HepG2 (cell line): Measurements from ENCODE around the gene MISP3. TPM values are rescaled to one million over a fixed set of nuclear protein-coding genes. Genes with fewer than 3 reads are reported as not detected.
"Not testable (repeated sequence)": the region's sequence is repeated elsewhere in the genome, so short reads cannot be mapped to it uniquely, and the experiment has no call there.

ENCODE experiments used
- ATAC-seq: fragments of 200-7000 bp; cut with Tn5 transposase; 3 replicates; pipeline ENCODE4 v1.9.1; 2020; ENCODE audit warnings: mild to moderate bottlenecking, moderate library complexity
- BruUV-seq: library from RNA; stranded (reverse); fragments of 400-500 nt; replicated peaks from 2 replicates; lab custom pipeline; 2021; lab: Mats Ljungman, UMichigan
- CTCF ChIA-PET: fragments of 300-600 bp; formaldehyde crosslinking; extraction: SDS; loops from one replicate; lab custom pipeline; 2021; ENCODE audit warnings: low total read pairs, inconsistent platforms, low intra/inter-chr PET ratio; lab: Yijun Ruan, JAX
- POLR2A ChIA-PET: fragments of 350-600 bp; sonication (Branson Sonifier 250); formaldehyde crosslinking; loops from one replicate; lab custom pipeline; 2020; ENCODE audit warnings: antibody characterized with exemption, inconsistent platforms; lab: Yijun Ruan, JAX
- DNase-seq: peaks from one replicate; pipeline ENCODE4 v3.0.0-alpha.2; 2015; ENCODE audit warnings: low spot score
- FAIRE-seq: peaks from 3 replicates; lab custom pipeline; 2011; peaks lifted over from hg19 to GRCh38; lab: Jason Lieb, UNC
- H2AFZ ChIP-seq: one replicate; pipeline ENCODE4 v1.6.1; 2011; ENCODE audit warnings: low read length, inconsistent platforms
- H3K27ac ChIP-seq: fragments of 300-600 bp; 3 replicates; pipeline ENCODE4 v1.8.0; 2011; ENCODE audit warnings: mixed run types, mild to moderate bottlenecking, mixed read lengths, low read length, inconsistent platforms; ENCODE audit not compliant: insufficient read depth; ENCODE audit errors: extremely low read length
- H3K27me3 ChIP-seq, 2 experiments: fragments of 200-600 bp in 1 of 2; 2 replicates in 1 of 2; 3 replicates in 1 of 2; pipeline versions ENCODE4 v1.6.0 to v1.8.0; 2011; ENCODE audit warnings: low read length in 2 of 2, mild to moderate bottlenecking in 2 of 2, moderate library complexity in 2 of 2, inconsistent platforms in 1 of 2; ENCODE audit not compliant: insufficient read depth in 2 of 2, control insufficient read depth in 1 of 2
- H3K36me3 ChIP-seq, 2 experiments: fragments of 200-600 bp in 1 of 2; replicated peaks in 1 of 2; 2 replicates in 1 of 2; 3 replicates in 1 of 2; pipeline versions ENCODE4 v1.5.1 to v1.8.0; 2011; ENCODE audit warnings: low read length in 2 of 2, inconsistent platforms in 1 of 2; ENCODE audit not compliant: insufficient read depth in 2 of 2, control insufficient read depth in 1 of 2
- H3K4me1 ChIP-seq: 2 replicates; pipeline ENCODE4 v1.5.1; 2012; ENCODE audit warnings: low read length, inconsistent platforms; ENCODE audit not compliant: insufficient read depth
- H3K4me2 ChIP-seq: 2 replicates; pipeline ENCODE4 v1.6.0; 2011; ENCODE audit warnings: low read depth, low read length, inconsistent platforms
- H3K4me3 ChIP-seq, 3 experiments: fragments of 200-600 bp in 1 of 3; sonication (generic), shearing (Covaris generic) in 1 of 3; replicated peaks in 1 of 3; 2 replicates each; pipeline ENCODE4 v1.5.1; 2011 to 2016; ENCODE audit warnings: low read length in 3 of 3, inconsistent platforms in 2 of 3, low read depth in 2 of 3, mild to moderate bottlenecking in 2 of 3, control low read depth in 1 of 3, mixed read lengths in 1 of 3; ENCODE audit not compliant: insufficient read depth in 1 of 3
- H3K79me2 ChIP-seq: one replicate; pipeline ENCODE4 v1.6.1; 2011; ENCODE audit warnings: low read length, inconsistent platforms; ENCODE audit not compliant: insufficient read depth
- H3K9ac ChIP-seq: 2 replicates; pipeline ENCODE4 v1.6.0; 2011; ENCODE audit warnings: mild to moderate bottlenecking, low read depth, low read length, inconsistent platforms; ENCODE audit not compliant: insufficient read depth
- H3K9me3 ChIP-seq: 2 replicates; pipeline ENCODE4 v1.5.1; 2012; ENCODE audit warnings: mild to moderate bottlenecking, low read length
- H4K20me1 ChIP-seq: 2 replicates; pipeline ENCODE4 v1.6.0; 2011; ENCODE audit warnings: inconsistent platforms, mild to moderate bottlenecking, low read length, moderate library complexity; ENCODE audit not compliant: insufficient read depth
- HMGA1 ChIP-seq: sonication (generic); formaldehyde crosslinking; conservative IDR thresholded peaks from 2 replicates; pipeline ENCODE4 v1.4.0; 2020; ENCODE audit warnings: missing genetic modification reagents
- ZNF121 ChIP-seq: sonication (generic); formaldehyde crosslinking; IDR thresholded peaks from 2 replicates; pipeline ENCODE4 v1.5.0; 2020; ENCODE audit warnings: mild to moderate bottlenecking, missing genetic modification reagents
- ZNF777 ChIP-seq: sonication (generic); formaldehyde crosslinking; IDR thresholded peaks from 2 replicates; pipeline ENCODE4 v1.4.0; 2020; ENCODE audit warnings: missing genetic modification reagents
- WGBS: methylation state at CpG from one replicate; pipeline ENCODE4 v1.1.6; 2017; ENCODE audit warnings: low lambda C conversion rate; 5-methylcytosine and 5-hydroxymethylcytosine counted together
- in situ Hi-C: cut with HindIII; loops from 2 replicates; pipeline ENCODE4 v1.10.0; 2017; ENCODE audit warnings: low pct_unique_long_range_greater_than_20kb; ENCODE audit not compliant: extremely low pct_ligation_motif_present
- intact Hi-C: fragments of 100-400 bp; cut with micrococcal nuclease; formaldehyde crosslinking; loops from one replicate; pipeline ENCODE4 v1.10.0; 2022; ENCODE audit not compliant: unreplicated experiment
- polyA plus RNA-seq, 8 experiments: library from polyadenylated mRNA; depleted of rRNA in 3 of 8; stranded (reverse) in 7 of 8; unstranded in 1 of 8; fragments of >200 nt; fragmentation: Illumina TruSeq in 4 of 8; extraction: Trizol in 4 of 8; gene quantifications; 2 replicates each; pipeline versions ENCODE4 v1.2.1 to v1.2.3, GENCODE V29; 2011 to 2016; ENCODE audit warnings: low read depth in 4 of 8, missing spikeins in 1 of 8, mixed read lengths in 1 of 8; ENCODE audit not compliant: insufficient read depth in 1 of 8
- total RNA-seq, 5 experiments: library from RNA; depleted of rRNA; stranded (reverse); fragments of >200 nt; fragmentation: Illumina TruSeq; extraction: Trizol; gene quantifications; 2 replicates each; pipeline ENCODE4 v1.2.3, GENCODE V29; 2016; ENCODE audit warnings: low read depth in 1 of 5

Gene MISP3
- total and polyA plus RNA-seq, 2 of the 13 experiments (the other 11 are each of a cell fraction or from before 2014, with no cell fraction given): 2.5 to 5.4 TPM

GRCh38 chr19:14050512-14050911 is 22.1 kb upstream of the MISP3 start:
- no TSS peak for BruUV-seq

GRCh38 chr19:14050961-14051360 is 21.6 kb upstream of the MISP3 start:
- H3K36me3 ChIP-seq, H3K9ac ChIP-seq, FAIRE-seq, CTCF ChIA-PET, intact Hi-C loops, H3K4me2 ChIP-seq, DNase-seq, ATAC-seq, H3K4me1 ChIP-seq, H3K79me2 ChIP-seq, H3K27me3 ChIP-seq, H2AFZ ChIP-seq, H3K9me3 ChIP-seq, H3K4me3 ChIP-seq, H4K20me1 ChIP-seq, H3K27ac ChIP-seq, BruUV-seq: not testable (repeated sequence)
- POLR2A ChIA-PET: interaction anchor here (1.6 kb wide), 1 partner anchor 8 kb away, joined by 3 read pairs; no protein-coding TSS in a partner anchor
- 96% methylated on average over 10 of the region's 11 CpGs for WGBS
- in situ Hi-C loops: loop anchor here (25.0 kb wide), 1 partner anchor 289 kb away; the partner anchor contains the start of genes C19orf53 and MRI1
- TF ChIP-seq ZNF121: 0 out of 2 replicates have a peak, but pooled peaks have one; percentile 21

More at GRCh38 chr19:14050512-14050911, 22.1 kb upstream of the MISP3 start:
- Histone ChIP-seq H3K9me3 (peaks cover 4% of the 10 kb centered on the region), H3K4me2 (no peak overlapping the region), H4K20me1 (no peaks in the 10 kb centered on the region), H3K36me3 (no peaks in the 10 kb centered on the region), H3K9ac (no peak overlapping the region), H3K79me2 (no peaks in the 10 kb centered on the region), H3K27me3 (no peaks in the 10 kb centered on the region), H2AFZ (no peak overlapping the region), H3K27ac (no peak overlapping the region), H3K4me3 (no peak overlapping the region), H3K4me1 (no peaks in the 10 kb centered on the region)
- intact Hi-C loops (no loop called here), in situ Hi-C loops (loop anchor here (25.0 kb wide), 1 partner anchor 288 kb away; the partner anchor contains the start of genes C19orf53 and MRI1)
- no peak for DNase-seq
- WGBS: 92% methylated on average over 3 of the region's 4 CpGs
- no peak for TF ChIP-seq ZNF777 (CRISPR knock-in tag)
- TF ChIP-seq HMGA1: no peak
- no peak for FAIRE-seq
- no peak for ATAC-seq
- POLR2A ChIA-PET: interaction anchor here (1.6 kb wide), 1 partner anchor 9 kb away, joined by 3 read pairs; no protein-coding TSS in a partner anchor
- CTCF ChIA-PET: no interaction called here
